ENCODE measurements around the gene PTPRM.

The PTPRM gene

DNA sequence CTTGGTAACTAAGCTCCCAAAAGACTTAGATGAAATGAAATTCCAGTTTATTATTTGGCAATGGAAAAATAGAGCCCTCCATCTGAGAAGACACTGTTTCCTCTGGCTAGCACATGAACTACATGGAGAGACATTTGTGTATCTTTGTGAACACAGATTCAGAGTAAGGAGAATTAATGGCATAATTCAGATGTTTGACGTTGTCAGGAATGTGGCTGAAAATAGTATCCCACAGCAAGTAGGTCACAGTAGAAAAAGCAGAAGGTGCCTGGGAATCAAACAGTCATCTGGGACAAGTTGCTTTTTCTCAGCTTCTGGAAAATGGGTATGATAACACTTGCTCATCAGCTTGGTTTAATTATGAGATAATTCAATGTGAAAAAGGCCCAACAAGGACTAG, 288.6 kb downstream of the PTPRM start:
- no peak for DNase-seq (ENCODE audit: low read depth)

DNA sequence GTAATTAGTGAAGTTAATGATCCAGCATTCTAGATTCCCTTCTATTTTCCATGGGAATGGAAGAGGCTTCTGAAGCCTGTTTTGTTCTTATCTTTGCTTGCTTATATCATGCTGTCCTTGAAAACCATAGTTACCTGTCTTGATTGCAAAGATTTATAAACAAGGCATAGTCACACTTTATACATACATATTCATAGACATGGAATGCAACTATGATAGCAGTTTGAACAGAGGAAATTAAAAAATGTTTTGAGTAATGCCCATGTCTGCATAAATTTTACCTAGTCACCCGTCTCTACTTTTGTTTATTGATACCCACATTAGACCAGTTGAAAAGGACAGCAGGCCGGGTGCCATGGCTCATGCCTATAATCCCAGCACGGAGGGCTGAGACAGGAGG, 289.0 kb downstream of the PTPRM start:
- no peak for DNase-seq (ENCODE audit: low read depth)

DNA sequence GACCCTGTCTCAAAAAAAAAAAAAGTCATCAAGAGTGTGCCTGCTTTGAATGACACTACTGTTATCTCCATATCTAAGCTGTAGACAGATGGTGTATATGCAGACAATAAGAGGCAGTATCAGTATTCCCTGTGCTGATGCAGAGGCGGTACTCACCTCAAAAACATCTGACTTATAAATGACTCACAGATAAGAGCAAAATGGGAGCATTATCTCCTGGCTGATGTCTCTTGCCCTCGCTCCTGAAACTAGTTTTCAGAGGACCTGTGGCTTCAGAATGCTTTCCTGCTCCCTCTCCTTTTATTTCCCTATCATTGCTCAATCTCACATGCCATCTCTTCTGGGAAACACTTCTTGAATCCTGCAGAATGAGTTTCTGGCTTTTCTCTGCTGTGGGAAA, 289.6 kb downstream of the PTPRM start:
- DNase-seq (ENCODE audit: low read depth): no peak

DNA sequence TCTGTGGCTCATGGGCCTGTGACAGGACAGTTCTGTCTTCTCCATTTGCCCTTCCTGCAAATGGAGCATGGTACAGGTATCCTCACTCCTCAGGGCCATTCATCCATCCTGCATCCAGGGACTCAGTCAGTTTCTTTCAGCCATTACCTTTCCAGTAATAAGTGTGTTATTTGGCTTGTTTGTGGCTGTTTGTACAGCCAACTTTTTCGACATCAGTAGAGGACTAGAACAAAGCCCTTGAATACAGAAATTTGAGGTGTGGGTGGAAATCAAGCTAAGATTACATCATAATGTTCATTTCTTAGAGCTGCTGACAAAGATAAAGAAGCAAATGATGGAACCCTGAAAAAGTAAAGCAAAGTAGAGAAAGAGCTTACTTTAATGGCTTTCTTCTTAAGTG, 290.4 kb downstream of the PTPRM start:
- no peak for DNase-seq (ENCODE audit: low read depth)

DNA sequence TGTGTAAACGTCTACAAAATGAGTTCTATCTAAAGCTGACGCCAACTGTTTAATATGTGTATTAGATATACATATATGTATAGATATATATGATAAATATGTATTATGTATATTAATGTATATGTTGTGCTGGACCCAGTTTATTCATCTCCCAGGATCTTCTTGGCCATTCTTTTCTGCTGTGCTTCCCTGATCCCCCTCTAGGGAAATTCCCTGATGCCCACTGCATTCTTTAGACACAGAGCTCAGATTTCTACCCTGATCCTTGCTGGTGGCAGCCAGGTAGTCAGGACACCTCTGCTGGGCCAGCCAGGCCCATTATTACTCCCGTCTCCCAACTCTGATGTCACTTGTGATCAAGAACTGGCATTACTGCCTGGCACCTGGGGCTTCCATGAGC, 292.0 kb downstream of the PTPRM start:
- DNase-seq (ENCODE audit: low read depth): no peak

DNA sequence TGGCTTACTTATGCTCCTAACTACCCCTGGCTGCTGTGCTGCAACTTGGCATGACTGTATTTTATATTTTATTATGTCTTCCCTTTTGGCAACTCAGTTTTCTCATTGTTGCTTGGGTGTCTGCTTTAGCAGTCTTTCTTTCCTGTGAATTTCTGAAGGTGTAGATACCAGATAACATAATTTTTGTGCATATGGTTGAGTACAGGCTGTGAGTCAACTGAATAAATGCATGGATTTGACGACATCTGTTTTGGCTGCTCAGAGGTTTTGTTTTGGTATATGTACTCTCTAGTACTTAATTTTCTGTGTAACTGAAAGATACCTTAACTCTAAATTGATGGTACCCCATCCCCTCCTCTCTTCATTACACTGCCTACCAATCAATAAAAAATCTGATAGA, 303.1 kb downstream of the PTPRM start:
- no peak for DNase-seq (ENCODE audit: low read depth)

DNA sequence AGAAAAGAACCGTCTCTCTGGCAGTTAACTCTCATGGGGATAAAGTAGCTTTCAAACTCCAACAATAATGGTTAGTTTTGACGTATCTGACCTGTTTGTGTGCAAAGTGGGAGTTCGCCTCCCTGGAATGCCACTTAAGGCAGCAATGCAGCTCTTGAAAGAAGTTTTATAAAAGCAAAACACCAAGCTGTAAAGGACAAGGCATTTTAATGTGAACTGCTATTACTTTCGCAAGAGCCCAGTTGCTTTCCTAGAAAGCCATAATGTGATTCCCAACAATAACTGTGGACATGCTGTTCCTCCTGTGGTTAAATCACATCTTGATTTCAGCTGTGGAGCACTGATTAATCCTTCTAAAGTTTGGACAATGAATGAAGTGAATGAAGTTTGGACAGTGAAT, 303.7 kb downstream of the PTPRM start:
- no peak for DNase-seq (ENCODE audit: low read depth)

DNA sequence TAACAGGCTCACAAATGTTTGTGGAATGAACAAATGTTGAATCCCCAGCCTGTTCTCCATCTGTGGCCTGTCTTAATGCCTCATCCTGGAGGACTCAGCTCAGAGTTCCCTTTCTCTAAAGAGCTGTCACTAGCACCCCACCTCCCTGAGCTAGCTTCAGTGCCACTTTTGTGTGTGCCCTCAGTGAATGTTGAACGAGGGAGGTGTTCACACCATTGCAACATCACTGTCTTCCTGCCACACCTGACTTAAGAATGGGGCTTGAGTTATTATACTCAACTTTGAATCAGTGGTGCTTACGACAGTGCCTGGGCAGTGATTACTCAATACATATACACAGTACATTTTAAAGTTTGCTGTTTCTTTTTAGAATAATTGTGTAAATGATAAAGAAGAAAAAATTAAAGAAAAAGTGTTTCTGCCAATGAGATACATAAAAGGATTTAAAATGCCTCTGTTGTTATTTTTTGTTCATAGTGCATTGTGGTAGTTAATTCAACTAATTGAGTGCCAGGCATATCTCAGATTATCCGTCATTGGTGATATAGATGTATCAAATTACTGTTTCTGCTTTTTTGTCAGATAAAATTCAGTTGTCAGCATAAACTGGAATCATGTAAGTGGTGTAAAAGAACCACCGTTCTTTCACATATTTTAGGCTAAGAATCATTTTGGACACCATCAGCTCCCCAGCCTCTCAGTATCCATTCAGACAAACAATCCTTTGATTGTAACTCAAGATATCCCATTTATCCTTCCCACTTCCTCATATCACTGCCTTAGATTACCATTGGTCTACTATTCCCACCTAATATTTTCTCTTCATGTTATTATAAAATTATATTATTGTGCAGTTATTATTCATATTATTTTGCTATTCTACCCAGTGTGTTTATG, 304.7 kb downstream of the PTPRM start:
- DNase-seq (ENCODE audit: low read depth): no peak

DNA sequence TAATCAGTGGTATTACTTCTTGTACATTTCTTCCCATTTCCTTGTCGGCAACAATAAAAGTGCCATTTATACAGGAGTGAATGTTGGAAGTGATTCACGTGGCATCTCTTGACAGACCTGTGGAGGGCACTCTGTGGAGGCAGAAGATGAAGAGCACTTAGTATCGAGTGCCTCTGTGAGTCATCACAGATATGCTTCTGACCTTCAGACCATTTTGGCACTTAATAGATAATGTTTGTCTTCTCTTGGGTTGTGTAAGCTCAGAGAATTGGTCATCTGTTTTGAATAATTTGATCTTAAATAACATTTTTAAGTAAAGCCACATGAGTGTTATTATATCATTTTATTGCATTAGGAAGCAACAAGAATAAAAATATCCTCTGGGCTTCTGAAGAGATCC, 305.5 kb downstream of the PTPRM start:
- no peak for DNase-seq (ENCODE audit: low read depth)

DNA sequence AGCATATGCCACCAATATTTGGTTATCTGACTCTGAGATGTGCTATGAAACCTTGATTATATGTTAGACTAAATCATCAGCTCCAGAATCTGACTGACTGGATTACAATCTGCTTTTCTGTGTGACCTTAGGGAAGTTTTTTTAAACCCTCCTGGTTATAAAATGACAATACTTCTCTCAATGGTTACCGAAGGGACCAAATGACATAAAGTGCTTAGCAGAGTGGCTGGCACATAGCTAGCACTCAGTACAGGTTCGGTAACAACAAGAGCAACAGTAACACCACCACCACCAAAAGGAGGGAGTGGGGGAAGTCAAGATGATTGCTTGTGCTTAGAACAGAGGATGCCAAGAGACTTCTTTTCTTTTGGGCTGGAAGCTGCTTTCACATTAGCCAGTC, 306.2 kb downstream of the PTPRM start:
- DNase-seq (ENCODE audit: low read depth): no peak

DNA sequence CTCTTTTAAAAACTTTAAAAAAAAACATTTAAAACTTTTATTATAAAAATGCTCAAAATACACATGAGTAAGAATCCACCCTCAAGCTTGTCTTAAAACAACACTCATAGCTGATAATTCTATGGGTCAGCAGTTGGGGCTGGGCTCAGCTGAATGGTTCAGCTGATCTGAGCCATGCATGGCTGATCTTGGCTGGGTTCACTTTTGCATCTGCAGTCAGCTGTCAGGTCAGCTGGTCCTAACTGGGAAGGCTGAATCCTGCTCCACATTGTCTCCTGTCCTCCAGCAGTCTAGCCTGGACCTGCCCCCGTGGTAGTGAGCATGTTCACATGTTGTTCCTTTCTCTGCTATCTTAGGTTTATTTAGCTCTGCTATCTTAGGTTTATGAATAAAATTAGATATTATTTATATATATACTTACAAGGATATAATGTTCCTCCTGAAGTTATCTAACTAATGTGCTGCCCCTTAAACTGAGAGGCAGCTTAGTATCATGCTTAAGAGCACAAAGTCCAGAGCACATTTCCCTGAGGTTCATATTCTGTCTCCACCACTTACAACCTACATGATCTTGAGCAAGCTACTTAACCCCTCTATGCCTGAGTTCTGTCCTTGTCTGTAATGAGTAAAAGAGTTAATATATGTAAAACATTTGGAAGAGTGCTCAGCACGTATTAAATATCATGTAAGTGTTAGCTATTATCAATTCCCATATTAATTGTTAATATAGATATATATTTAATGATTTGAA, 309.4 kb downstream of the PTPRM start:
- DNase-seq (ENCODE audit: low read depth): no peak

DNA sequence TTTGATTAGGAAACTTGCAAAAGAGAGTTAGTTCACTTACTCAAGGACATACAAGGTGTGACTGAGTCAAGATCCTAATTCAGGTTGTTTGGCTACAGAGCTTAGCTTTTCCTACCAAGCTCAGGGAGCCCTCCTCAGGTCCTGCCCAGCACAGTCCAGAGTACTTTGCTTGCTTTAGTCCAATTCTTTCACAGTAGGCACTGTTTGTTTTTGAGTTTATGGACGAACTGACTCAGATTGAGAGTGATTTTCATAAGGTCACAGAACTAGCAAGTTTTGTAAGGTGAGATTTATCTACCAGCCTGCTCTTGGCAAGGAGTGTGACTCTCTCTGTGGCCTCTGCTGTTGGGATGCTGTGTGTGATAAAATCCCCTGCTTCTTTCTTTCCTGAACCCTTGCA, 310.5 kb downstream of the PTPRM start:
- no peak for DNase-seq (ENCODE audit: low read depth)

DNA sequence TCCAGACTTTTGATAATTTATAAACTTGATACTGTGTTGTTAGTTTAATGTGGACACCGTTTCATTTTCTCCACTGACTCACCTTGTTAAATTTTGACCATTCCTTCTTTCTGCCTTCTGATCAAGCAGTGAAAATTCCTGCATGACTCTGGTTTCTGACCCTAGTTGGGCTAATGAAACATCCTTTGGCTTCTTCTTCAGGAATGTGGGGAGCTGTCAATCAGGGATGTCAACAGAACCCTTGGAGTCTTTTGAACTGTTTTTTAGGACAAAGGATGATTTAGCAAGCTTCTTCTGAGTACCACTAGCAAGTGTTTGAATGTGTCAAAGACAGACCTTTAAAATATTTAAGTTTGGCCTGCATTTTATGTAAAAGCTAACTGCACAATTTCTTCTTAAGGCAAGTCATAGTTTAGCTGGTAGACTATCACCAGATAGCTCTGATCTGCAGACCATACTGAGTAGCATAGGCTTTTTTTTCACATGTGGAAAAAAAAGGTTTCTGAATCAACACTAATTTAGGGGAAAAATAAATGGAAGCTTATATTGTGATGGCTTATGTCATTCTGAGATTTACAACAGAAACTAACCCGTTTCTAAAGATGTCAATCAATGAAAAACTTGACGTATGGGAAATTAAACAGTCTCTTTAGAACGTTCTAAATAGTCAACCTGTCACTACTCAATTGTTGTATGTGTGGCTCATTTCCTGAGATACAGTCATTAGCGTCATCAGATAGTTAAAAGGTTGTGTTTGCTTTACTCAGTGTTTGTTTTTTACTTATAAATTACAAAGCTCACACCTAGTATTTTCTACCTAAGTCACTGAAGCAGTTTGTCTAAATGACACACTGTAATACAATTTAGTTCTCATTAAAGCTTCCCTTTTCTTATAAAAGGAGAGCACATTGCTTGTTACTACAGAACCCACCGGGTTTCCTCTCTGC, 311.4 kb downstream of the PTPRM start:
- DNase-seq (ENCODE audit: low read depth): no peak

DNA sequence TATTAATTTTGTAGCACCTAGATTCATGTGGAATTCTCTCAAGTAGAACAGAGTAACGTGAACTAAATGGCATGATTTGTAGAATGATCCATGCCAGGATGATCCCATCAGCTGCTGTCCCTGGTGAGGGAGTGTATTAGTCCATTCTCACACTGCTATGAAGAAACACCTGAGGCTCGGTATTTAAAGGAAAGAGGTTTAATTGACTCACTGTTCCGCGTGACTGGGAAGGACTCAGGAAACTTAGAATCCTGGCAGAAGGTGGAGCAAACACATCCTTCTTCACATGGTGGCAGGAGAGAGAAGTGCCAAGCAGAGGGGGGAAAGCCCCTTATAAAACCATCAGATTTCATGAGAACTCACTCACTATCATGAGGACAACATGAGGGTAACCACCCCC, 312.6 kb downstream of the PTPRM start:
- DNase-seq (ENCODE audit: low read depth): no peak

DNA sequence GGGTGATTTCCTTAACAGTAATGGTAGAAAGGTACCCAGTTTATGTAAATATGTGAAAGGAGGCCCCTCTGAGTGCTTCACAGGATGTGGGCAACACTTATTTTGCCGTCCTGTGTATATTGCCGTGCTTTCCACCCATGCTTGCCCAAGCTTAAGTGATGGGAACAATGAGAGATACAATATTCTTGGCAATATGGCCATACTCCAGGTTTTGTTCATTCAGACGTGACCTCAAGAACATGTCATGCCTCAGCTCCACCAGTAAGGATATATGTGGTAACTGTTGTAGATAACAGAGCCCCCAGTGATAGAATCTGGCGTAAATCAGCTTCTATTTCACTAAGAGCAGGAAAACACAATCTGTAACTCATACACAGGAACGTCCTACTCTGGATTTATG, 318.7 kb downstream of the PTPRM start:
- no peak for DNase-seq (ENCODE audit: low read depth)

DNA sequence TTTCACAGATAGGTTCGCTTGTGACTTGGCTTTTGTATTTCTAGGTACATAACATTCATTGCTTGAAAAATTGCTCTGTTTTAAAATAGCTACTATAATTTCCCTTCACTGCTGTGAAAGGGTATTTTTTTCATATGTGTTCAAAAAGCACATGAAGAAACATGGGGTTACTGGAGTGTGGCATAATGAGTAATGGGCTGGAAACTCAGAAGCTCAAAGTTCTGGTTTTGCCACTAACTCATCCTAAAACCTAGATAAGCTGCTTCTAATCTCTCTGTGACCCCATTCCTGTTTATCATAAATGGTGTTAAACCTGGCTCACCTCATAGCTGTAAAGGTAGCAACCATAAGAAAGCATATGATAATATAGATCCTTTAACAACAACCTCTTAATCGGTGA, 319.3 kb downstream of the PTPRM start:
- DNase-seq (ENCODE audit: low read depth): no peak

DNA sequence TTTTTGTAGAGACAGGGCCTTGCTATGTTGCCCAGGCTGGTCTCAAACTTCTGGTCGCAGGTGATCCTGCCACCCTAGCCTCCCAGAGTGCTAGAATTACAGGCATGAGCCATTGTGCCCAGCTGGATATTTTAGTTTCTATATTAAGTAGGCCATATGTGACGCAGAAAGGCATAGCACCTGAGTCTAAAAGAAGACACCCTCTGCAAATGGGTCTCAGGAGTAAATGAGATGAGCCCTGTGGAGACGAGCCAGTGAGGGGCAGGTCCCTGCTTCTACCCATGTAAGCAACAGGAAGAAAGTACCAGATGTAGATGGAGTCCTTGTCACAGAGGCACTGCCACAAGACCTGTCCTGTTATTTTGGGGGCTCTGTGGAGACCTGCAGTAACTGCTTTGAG, 322.4 kb downstream of the PTPRM start:
- no peak for DNase-seq (ENCODE audit: low read depth)

DNA sequence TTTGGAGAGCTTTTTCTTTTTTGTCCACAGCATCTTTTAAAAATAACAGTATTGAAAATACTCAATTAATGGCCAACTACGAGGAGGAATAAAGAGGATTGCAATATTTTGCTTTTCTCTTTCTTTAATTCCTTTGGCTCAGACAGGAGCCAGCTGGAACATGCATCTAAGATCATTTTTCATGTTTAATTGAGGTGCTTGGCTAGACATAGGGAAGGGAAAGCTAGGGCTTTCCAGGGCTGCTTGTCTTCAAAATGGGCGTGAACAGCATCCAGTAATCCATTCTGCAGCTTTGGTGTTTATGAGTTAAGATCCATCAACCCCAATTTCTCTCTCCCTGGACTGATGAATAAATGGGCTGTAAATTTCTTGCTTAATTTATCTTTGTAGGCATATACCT, 323.0 kb downstream of the PTPRM start:
- DNase-seq (ENCODE audit: low read depth): no peak

DNA sequence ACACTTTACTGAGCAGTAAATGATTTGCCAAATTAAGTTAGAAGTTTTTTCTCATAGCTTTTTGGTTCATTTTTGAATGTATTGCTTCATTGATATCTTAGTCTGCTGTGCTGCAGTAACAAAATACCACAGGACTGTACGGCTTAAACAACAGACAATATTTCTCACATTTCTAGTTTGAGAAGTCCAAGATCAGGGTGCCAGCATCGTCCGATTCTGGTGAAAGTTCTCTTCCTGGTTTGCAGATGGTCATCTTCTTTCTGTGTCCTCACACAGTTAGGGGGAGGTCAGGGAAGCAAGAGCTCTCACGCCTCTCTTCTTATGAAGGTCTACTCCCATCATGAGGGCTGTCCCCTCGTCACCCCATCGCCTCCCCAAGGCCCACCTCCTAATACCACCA, 325.4 kb downstream of the PTPRM start:
- no peak for DNase-seq (ENCODE audit: low read depth)

DNA sequence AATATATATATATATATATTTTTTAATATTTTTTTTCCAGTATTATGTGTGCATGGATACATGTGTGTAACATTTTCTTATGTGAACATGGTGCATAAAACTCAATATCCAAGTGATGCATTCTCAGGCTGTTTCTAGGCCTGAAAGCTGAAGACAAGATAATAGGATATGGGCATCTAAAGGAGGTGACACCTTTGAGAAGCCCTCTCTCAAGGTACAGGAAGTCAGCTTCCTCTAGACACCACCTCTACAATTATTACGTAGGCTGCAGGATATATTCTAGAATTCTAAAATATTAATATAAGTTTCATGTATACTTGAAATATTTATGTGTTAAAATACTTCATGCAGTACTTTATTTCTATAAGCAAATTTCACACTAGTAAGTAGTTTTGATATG, 327.5 kb downstream of the PTPRM start:
- no peak for DNase-seq (ENCODE audit: low read depth)

DNA sequence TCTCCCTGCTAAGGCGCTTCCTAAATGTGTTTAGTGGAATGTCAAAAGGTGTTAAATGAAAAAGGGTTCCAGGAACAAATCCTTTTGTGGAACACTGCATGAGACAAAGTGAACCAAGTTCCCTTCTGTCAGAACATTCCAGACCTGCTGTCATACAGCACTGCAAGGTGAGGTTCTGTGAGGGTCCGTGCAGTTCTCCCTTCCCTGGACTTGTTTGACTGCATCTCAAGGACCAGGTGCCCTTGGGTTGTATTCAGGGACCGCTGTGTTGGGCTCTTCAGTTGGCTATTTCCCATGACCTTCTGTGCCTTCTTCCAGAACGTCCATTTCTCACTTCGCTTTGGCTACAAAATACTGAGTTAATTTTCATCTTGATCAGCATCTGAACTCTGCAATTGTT, 328.2 kb downstream of the PTPRM start:
- no peak for DNase-seq (ENCODE audit: low read depth)

DNA sequence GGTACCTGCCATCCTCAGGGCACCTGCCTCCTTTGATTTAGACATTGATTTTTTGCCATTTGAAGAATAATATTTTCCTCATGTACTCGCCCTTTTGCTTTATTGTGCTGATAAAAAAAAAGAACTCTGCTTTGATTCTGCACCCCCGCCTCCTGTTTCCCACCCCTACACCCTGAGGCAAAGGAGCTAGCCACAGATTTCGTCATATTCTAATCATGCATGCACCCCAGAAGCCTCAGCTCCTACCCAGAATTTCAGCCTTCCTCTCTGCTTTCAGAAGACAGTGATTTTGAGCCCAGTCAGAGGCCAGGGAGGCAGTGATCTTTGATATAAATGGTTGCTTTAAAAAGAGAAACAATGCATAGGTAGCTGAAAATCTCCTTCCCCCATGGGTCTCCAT, 329.0 kb downstream of the PTPRM start:
- no peak for DNase-seq (ENCODE audit: low read depth)

All from stimulated activated CD8-positive, alpha-beta memory T cell treated with anti-CD3 and anti-CD28 coated beads, Interleukin-7, amount 100 ng/mL, for 24 hours (primary cell).